HG02571 (cell line): ENCODE results near the gene HADH.
"Not testable (repeated sequence)": the region's sequence is repeated elsewhere in the genome, so short reads cannot be mapped to it uniquely, and the experiment has no call there.

ENCODE experiments used
- ATAC-seq: cut with Tn5 transposase; IDR thresholded peaks from one replicate; pipeline ENCODE4 v1.9.1; 2021; ENCODE audit warnings: mild to moderate bottlenecking, moderate library complexity; ENCODE audit not compliant: unreplicated experiment

The HADH gene

GRCh38 chr4:107989537-107990386 is at the start of gene HADH:
Gene HADH (plus strand): TSS chr4:107989889. CDS start chr4:107989933, 44 bp downstream.
- ATAC-seq: peak; percentile 97

- ATAC-seq: no peak
Observed at GRCh38 chr4:107945809-107946208, 43.9 kb upstream of the HADH start.

- no peak for ATAC-seq
Observed at GRCh38 chr4:107950746-107951540, 38.7 kb upstream of the HADH start.

- ATAC-seq: no peak
Observed at GRCh38 chr4:107951551-107951950, 38.1 kb upstream of the HADH start.

GRCh38 chr4:107956011-107956410 is 33.7 kb upstream of the HADH start:
- ATAC-seq: no peak

GRCh38 chr4:107966903-107967302 is 22.8 kb upstream of the HADH start:
- no peak for ATAC-seq

GRCh38 chr4:107967519-107967918 is 22.2 kb upstream of the HADH start:
- not testable (repeated sequence) for ATAC-seq

GRCh38 chr4:107967921-107968320 is 21.8 kb upstream of the HADH start:
- ATAC-seq: not testable (repeated sequence)

GRCh38 chr4:107970063-107970798 is 19.5 kb upstream of the HADH start:
- no peak for ATAC-seq

- no peak for ATAC-seq
Observed at GRCh38 chr4:107972605-107973004, 17.1 kb upstream of the HADH start.

GRCh38 chr4:107974523-107974922 is 15.2 kb upstream of the HADH start:
- ATAC-seq: no peak

- no peak for ATAC-seq
Observed at GRCh38 chr4:107977482-107977881, 12.2 kb upstream of the HADH start.

GRCh38 chr4:107977966-107978705 is 11.6 kb upstream of the HADH start:
- no peak for ATAC-seq

GRCh38 chr4:107978716-107979451 is 10.8 kb upstream of the HADH start:
- no peak for ATAC-seq

GRCh38 chr4:107987916-107988762 is 1.6 kb upstream of the HADH start:
- no peak for ATAC-seq

- no peak for ATAC-seq
Observed at GRCh38 chr4:107988763-107989035, 990 bp upstream of the HADH start.

GRCh38 chr4:107989162-107989536 is 540 bp upstream of the HADH start:
- ATAC-seq: no peak

GRCh38 chr4:107991945-107992630 is 2.4 kb downstream of the HADH start:
- no peak for ATAC-seq

- peak; percentile 25 for ATAC-seq
Observed at GRCh38 chr4:107993969-107994368, 4.3 kb downstream of the HADH start.
